K562 (cell line): Measurements from ENCODE around the gene FAM72B.
"Not testable (repeated sequence)": the region's sequence is repeated elsewhere in the genome, so short reads cannot be mapped to it uniquely, and the experiment has no call there.

Source experiments
- CEBPB ChIP-seq: fragments of 450-650 bp; IDR thresholded peaks from 2 replicates; pipeline ENCODE4 v1.6.1; 2016; ENCODE audit warnings: missing genetic modification characterization, missing compliant biosample characterization
- JUNB ChIP-seq: fragments of 450-650 bp; formaldehyde crosslinking; conservative IDR thresholded peaks from 2 replicates; pipeline ENCODE4 v1.4.0; 2020; ENCODE audit warnings: mild to moderate bottlenecking
- ZNF175 ChIP-seq: fragments of 200-800 bp; sonication (Bioruptor generic); IDR thresholded peaks from 2 replicates; pipeline ENCODE4 v1.6.1; 2016; ENCODE audit warnings: low read depth, mild to moderate bottlenecking, missing genetic modification characterization, missing compliant biosample characterization
- ZNF707 ChIP-seq: fragments of 250-450 bp; sonication (Bioruptor Pico); conservative IDR thresholded peaks from 2 replicates; pipeline ENCODE4 v1.8.0; 2022; ENCODE audit warnings: inconsistent platforms, mild to moderate bottlenecking, moderate library complexity

DNA sequence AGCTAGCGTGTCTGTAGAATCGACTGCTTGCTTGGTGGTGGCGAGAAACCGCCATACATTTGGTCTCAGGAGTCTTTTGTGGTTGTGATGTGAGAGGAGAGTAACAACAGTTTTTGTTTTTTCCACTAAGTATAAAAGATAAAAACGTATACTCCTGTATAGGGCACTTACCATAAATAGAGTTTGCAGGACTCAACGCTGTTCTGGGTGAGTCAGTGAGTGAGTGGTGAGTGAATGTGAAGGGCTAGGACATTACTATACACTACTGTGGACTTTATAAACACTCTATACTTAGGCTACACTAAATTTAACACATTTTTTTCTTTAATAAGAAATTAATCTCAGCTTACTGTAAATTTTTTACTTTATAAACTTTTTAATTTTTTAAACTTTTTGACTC is 43.7 kb downstream of the FAM72B start:
- TF ChIP-seq ZNF175 (CRISPR knock-in tag); JUNB (CRISPR knock-in tag); CEBPB (tag); ZNF707 (CRISPR knock-in tag): not testable (repeated sequence)
